Stimulated activated CD4-positive, alpha-beta T cell treated with anti-CD3 and anti-CD28 coated beads, Interleukin-12 subunit alpha, Interleukin-12 subunit beta, amount 100 ng/mL, for 4 hours (primary cell): ENCODE data around the gene NR6A1.

Source experiments
- DNase-seq: peaks from one replicate; pipeline ENCODE4 v3.0.0-alpha.2; 2020

The NR6A1 gene

DNA sequence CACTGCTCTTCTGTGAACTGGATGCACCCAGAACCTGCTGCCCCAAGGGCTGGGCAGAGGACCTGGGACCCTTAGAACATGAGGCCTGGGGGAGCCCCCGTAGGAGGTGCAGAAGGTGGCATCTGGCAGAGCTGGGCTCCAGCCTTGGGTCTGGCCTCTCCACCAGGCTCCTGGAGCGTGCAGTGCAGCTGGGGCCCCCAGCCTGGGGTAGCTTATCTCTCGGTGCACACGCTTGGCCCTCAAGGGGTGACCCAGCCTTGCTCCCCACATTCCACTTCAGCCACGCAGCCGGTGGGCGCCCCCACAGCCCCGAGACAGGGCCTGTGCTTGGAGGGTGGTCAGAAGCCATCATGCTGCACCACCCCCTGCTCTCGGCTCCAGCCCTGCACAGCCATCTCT lies 258.3 kb downstream of the NR6A1 start:
- no peak for DNase-seq

DNA sequence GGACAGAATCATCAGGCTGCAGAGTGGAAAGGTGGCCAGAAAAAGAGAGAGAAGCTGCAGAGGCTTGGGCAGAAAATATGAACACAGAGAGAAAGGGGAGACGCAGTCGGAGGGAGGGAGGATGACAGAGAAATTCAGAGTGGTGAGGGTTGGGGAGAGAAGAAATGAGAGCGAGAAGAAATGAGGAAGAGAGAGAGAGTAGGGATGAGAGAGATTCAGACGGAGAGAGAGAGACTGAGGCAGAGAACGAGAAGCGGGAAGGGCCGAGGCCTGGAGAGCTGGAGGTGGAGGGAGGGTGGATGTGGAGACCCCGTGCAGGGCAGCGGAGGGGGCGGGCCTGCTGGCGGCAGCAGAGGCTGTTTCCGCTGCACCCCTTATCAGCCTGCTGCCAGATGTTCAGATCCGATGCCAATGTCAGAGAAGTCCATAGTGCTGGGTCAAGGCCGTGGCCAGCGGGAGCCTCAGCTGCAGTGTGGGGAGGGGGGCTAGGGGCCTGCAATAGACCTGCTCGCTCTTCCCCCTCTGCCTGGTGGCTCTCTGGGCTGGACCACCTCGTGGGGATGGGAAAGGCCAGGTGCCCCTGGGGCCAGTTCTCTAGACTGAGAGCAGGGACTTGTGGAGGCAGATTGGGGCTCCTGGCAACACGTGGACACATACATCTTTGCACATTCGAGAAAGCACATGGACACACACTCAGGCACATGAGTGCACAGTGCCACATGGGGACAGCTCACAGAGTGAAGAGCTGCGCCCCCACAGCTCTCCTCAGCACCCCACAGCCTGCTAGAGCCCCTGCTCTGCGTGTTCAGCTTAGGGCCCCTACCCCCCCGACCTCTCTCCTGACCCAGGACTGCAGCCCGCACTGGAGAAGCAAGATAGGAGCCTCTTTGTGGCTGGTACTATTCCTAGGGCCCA lies 259.0 kb downstream of the NR6A1 start:
- no peak for DNase-seq

DNA sequence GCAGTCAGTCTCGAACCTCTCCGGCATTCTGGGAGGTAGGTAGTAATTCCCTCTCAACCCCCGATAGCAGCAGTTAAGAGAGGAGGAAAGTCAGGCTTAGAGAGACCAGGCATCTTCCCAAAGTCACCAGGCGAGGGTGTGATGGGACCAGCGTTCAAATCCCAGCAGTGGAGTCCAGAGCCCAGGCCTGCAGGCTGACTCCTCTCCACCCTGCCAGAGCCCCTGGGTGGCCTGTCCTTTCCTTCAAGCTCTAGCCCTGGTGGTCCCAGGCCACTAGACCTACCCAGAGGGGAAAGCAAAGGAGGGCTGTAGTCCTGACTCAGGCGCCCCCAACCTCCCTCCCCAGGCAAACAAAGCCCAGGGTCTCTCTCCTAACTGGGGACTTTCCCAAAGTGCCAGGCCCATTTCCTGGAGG lies 259.7 kb downstream of the NR6A1 start:
- no peak for DNase-seq

DNA sequence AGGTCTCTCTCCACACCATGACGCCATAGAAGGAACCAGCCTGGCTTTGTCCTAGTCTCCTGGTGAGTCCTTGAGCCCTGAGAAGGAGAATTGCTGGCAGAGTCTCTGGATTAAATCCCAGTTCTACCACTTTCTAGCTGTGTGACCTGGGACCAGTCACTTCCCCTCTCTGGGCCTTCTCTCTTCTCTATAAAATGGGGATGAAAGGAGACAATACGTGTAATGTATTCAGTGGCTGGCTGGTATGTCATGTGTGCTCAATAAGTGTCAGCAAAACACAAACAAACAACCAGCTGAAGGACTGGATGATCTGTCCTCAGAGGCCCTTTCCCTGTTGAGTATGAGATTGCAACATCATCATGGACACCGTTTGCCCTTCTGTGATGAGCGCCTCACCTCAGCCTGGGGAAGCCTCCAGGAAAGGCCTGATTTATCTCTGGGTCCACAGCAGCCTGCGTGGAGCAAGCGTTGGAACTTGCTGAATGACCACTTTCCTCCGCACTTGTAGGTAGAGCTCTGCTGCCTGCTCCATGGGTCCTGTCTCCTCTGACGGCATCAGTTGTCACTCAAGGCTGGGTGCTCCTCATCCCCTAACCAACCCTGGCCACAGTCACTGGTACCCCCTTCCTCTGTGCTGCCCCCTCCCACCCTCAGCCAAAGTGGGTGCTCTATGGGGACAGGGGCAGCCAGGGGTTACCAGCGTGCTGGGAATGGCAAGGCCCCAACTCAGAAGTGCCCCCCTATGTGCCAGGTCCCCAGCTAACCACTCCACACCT lies 260.3 kb downstream of the NR6A1 start:
- no peak for DNase-seq

DNA sequence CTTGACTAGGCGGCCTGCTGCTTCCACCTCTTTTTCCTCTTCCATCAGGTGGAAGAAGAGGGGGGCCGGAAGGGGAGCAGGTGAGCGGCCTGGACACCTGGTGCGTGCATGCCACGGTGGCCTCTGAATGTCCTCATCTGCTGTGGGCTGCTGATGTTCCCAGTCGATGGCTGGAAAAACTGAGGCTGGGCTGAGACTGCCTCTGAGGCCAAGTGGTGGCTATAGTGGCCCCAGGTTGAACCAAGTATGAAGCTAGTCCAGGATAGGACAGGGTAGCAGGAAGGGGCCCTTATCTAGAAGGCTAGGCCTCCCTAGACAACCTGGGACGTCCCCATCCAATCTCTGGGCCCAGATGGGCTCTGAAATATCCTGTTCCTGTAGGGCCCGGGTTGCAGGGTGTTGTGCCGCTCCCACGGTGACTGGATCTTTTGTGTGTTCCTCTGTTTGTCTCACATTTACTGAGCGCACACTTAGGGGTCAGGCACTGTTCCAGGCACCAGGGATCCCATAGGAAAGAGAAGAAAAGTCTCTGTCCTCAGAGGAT lies 263.2 kb downstream of the NR6A1 start:
- no peak for DNase-seq

DNA sequence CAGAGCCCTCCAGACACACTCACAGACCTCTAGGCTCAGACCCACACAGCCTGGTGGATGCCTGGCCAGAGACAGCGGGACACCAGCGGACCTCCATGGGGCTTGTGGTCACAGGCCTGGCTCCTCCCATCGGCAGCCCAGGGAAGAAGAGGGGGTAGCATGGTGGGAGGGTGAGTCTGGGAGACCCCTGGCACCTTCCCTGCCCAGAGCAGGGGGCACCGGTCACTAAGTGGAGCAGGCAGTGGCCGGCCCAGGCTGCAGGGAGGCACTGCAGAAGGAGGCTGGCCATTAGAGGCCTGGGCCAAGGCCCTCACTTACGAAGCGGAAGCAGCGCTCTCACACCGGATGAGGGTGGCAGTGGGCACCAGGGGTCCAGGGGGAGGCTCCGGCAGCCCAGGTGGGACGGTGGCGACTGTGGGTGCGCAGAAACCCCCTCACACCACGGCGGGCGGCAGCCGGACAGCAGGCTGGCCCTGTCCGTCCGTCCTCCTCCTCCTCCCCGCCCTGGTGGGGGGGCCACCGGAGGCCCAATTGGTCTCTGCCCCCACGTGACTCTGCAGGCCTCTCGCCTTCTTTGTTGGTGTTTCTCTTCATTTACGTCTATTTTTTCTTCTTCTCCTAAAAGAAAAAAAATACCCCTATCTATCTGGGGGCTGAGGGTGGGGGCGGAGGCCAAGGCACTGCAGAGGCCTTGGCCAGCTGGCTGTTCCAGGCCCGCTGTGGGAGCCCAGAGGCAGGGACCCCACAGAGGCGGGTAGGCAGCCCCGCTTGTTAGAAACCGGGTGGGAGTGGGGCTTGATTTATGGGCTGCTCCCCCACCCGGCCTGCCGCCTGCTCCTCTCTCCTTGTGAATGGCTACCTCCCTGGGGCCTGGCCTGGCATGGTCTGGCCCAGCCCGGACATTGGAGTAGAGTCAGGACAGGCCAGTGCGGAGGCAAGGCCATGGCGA lies 263.9 kb downstream of the NR6A1 start, which contains the start of gene NR5A1:
Gene NR5A1 (minus strand): TSS at position 469 of the 949 bp plus-strand sequence. CDS start 4,004 bp downstream, outside the sequence.
- DNase-seq: no peak

DNA sequence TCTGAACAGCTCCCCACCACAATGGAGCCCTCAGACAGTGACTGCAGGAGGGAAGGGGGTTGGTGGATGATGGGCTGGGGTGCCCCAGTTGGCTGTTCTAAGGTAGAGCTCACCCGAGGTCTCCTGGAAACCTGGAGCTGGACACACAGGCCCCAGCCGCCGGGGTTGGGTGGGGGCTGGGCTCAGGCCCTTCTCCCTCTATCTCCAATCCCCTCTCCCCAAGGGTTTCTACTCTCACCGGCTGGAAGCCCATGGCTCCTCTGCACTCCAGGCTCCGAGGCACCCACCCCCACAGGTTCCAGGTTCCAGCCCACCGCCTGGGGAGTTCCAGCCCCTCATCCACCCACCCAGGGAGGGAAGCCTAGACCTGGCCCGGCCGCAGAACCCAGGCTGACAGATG lies 264.7 kb downstream of the NR6A1 start:
- no peak for DNase-seq

DNA sequence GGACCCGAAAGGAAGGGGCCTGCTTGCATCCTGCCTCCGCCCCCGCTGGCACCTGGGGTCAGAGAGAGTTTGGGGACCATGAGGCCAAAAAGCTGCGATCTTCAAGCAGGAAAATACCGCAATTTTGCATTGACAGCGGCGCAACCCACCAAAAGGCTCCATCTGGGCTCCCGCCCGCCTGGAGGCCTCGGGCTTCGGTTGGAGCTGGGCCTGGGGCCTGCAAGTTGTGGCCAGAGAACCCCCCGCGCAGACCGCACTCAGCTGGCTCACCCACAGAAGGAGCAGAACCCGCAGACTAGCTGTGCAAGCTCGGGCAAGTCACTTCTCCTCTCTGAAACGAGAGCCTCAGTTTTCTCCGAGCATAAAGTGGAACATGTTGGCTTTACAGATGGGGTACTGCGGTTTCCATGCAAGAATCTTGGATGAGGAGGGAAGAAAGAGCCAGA lies 265.2 kb downstream of the NR6A1 start:
- DNase-seq: no peak

DNA sequence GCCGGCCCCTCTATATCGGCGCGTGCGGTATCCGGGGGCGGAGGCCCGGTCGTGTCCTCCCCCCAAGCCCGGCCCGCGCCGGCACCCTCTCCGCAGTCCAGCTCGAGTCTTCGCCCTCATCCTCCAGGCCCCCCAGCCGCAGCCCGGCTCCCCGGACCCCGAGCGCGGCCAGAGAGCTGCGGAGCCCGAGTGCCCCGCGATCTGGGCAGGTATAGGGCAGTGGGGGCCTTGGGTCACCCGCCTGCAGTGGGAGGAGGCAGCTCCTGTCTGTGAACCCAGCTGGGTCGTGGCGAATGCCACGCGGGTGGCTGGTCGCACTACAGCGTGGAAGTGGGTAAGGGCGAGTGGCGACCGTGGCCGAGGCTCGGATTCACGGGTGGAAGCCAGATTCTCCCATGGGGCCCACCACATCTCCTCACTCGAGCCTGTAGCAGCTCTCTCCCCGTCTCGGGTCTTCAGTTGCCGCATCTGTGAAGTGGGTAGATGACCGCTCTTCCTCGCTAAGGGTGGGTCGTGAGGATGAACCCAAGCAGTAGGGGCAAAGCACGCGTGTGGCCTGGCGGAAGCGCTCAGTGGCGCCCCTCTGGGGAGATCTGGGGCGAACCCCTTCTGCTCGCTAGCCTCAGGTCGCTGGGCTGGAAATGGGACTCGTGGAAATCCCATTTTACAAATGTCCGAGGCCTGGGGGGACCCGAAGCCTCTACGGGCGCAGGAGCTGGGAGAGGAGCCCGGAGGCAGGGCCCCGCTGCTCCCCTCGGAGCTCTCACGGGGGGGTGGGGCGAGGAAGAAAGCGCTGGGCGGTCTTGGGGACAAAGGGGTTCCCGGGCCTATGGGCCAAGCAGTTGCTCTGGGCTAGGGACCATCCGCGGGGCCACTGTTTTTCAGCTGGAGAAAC lies 265.9 kb downstream of the NR6A1 start:
- DNase-seq: no peak

DNA sequence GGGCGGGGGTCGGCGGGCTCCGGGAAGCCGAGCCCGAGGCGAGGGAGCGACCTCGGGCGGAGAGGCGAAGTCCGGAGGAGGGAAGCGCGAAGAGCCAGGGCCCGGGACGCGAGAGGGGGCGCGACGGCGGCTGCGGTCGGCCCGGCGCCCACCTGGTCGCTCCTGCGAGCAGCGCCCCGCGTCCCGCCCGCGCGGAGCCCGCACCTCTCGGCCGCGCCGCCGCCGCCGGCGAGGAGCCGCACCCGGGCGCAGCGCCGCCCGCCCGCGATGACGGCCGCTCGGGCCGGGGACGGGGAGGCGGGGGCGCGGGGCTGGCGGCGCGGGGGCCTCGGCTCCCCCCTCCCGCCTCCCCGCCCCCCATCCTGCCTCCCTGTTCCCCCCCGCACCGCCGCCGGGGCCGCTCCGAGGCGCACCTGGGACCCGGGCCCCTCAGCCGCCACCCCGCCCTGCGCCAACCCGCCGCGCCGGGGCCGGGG lies 266.5 kb downstream of the NR6A1 start:
- DNase-seq: no peak

DNA sequence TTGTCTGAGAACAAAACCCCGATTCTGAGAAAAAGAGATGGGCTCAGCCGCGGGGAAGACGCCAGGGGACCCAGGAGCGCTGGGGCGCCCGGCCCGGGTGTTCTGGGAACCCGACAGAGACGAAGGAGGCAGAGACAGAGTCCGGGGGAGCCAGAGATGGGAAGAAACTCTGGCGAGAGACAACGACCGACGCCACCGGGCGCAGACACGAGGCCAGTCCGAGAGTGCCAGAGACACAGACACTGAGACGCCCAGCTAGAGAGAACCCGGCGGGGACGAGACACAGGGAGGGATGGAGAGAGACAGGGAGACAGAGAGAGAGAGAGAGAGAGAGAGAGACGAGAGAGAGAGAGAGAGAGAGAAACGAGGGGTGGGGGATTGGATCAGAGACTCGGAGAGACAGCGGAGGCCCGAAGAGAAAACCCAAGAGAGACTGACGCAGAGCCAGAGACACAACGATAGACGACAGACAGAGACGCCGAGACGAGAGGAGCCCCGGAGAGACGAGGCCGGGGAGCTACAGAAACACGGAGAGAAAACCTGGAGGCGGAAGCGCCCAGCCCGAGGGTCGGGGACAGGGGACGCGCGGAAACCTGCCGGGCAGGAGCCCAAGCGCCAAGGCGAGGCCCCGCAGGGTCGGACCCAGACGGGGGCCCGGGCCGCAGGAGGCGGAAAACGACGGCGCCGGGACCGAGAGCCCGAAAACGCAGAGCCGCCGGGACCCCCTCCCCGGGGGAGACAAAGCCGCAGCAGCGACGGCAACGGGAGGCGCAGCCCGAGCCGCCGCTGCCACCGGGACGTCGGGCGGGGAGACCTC lies 267.2 kb downstream of the NR6A1 start:
- DNase-seq: no peak

DNA sequence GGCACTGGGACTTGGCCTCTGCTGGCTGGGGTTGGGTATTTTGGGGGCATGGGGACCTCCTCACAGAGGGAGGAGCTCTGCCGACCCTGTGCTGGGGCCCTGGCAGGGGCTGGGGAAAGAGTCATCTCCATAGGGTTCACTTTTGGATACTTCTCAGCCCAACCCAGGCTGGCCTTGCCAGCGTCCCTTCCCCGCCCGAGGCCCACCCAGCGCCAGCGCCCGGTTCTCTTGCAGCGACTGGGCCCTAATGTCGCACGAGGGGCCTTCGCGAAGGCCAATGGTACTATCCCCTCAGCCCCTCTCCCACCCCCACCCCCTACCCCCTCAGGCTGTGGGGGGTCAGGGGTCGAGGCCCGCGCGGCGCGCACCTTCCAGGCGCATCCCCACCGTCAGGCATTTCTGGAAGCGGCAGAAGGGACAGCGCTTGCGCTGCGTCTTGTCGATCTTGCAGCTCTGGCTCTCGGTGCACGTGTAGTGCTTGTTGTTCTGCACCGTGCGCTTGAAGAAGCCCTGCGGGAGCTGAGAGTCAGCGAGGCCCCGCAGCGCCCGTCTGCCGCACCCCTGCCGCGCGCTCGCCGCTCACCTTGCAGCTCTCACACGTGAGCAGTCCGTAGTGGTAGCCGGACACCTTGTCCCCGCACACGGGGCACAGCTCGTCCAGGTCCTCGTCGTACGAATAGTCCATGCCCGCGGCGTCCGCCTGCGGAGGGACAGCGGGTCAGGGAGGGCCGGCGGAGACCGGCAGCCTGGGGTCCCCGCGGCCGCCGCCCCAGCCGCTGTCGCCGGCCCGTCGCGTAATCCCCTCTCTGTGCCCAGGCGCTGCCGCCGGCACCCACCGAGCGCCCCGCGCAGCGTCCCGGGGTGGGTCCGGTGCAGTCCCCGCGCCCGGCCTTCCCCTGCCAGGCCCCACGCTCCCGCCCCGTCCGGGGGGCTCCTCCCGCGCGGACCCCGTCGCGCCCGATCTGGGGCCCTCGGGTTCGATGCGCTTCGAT lies 268.1 kb downstream of the NR6A1 start:
- no peak for DNase-seq

DNA sequence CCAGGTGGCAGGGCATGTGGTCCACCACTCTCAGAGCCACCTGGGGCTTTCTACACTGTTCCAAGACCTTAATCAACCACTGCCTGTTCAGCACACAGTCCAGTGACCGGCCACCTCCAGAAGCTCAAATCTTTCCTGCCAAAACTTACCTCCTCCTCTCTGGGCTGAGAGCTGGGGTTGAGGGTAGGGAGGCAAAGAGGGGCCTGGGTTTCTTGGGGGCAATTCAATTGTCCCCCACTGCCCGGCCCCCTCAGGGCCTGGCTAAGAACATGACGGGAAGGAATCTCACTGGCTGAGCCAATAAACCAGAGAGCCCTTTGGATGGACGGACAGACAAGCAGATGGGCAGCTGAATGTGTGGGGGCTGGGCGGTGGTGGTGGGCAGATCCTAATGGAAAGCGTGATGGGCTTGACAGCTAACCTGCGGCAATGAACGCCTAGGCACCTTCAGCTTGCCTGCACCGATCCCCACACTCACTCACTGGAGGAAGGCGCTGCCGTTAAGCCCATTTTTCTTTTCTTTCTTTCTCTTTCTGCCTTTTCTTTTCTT lies 269.3 kb downstream of the NR6A1 start:
- no peak for DNase-seq

DNA sequence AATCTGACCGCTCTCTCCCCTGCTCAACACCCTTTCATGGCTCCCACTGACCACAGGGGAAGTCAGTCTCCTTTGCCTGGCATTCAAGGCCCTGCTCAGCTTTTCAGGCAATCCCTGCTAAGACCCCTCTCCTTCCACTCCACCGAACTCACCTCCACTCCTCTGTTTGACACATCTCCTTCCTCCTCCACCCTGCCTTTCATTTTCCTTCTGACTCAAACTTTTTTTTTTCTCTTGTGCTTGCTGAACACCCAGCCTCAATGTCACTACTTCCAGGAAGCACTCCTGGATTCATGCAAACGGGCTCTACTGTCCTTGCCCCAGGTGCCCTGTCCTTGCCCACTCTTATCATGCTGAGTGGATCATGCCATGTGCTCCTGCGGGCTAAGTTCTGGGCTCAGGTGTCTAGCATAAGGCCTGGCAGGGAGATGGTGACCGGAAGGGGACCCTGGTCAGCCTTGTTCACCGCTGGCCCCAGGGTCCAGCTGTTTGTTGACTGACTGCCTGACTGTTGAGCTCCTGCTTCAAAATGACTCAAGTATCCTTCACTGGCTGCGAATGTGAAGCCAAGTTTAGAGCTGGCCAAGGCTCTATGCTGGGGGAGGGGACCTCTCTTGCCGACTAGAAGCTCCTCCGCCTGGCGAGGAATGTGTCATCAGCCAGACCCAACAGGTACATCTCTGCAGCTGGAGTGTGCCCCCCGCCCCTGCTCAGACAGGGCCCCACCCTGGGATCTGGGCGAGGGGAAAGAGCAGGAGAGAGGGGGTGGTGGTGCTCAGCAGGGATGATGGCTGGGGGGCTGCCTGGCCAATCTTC lies 270.1 kb downstream of the NR6A1 start:
- DNase-seq: no peak

DNA sequence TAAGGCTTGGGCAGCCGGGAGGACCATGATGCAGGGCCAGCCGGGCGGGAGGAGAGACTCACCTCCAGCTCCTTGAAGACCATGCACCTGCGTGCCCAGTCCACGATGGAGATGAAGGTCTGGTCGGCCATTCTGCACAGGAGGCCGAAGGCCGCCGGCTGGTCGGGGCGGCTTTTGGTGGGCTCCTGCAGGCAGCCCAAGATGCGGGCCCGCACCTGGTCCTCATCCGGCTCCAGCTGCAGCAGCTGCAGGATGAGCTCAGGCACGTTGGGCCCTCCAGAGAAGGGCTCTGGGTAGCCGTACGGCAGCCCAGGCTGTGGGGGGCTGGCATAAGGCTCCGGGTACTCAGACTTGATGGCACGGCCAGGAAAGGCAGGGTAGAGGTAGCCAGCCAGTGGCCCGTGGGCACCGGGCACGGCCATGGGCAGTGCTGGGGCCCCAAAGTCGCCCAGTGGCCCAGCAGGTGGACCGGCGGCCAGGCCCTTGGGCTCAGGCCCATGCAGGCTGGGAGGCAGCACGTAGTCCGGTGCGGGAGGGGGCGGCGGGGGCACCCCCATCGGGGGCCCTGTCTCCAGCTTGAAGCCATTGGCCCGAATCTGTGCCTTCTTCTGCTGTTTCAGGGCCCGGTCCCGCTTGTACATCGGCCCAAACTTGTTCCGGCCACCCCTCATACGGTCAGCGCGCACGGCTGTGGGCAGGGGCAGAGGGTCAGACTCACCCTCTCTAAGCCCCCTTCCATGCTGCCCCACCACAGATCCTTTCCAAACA lies 270.9 kb downstream of the NR6A1 start:
- DNase-seq: no peak

DNA sequence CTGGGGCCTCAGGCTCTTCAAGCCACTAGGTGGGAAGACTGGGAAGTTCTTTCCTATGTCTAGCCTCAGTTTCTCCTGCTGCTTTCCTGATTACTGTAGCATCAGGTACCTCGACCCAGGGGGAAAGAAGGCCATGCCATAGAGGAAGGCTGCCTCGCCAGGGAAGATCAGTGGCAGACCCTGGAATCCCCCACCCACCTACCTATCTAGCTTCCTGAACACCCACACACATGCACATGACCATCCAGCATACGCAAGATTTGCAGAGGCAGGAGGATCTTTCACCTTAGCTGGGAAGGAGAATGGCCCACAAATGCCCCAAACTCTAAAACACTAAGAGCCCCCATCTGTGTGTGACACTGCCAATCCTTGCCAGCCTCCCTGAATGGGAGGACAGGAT lies 271.9 kb downstream of the NR6A1 start:
- no peak for DNase-seq
